Measurements from ENCODE around the gene MAP4K2. TPM values are rescaled to one million over a fixed set of nuclear protein-coding genes. Genes with fewer than 3 reads are reported as not detected.

Gene MAP4K2
- total RNA-seq, 1 experiment from 2014 or later: 24.5 TPM

DNA sequence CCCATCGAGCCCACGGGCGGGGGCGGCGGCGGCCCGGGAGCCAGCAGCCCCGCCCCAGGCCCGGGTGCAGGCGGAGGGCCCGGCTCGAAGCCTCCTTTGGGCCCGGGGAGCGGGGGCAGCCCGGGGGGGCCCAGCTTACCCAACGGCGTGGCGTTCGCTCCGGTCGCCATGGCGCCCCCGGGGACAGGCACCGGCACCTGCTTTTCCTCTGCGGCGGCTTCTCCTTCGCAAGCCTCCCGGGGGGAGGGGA lies 24.9 kb downstream of the MAP4K2 start:
- ChIA-PET POLR2A (interaction anchor here (0.9 to 2.3 kb wide), 9 partner anchors 16 to 721 kb away, joined by 3 to 45 read pairs (median 4); partner anchors contain the start of genes BATF2, MALAT1, MAP4K2 and PYGM), CTCF (interaction anchor here (0.5 to 2.0 kb wide), 31 partner anchors 9 to 437 kb away, joined by 3 to 23 read pairs (median 4); partner anchors contain the start of genes ARL2, CDC42BPG, MAP4K2 and PYGM)
- Mint-ChIP-seq H3K27ac (no peak overlapping the region), H3K27me3 (ENCODE audit: low read depth) (no peaks in the 10 kb centered on the region), H3K9me3 (no peaks in the 10 kb centered on the region), H3K4me3 (peak overlapping the region; percentile 77; the same call in 1 of the 2 replicates), H3K36me3 (peaks cover 42% of the 10 kb centered on the region), H3K4me1 (peaks cover 32% of the 10 kb centered on the region)
- TF ChIP-seq OVOL2 (CRISPR knock-in tag; IDR thresholded peaks at IDR 0.05; ENCODE audit: borderline replicate concordance): no peak
- peak; percentile 20; the same call in 1 of the 2 replicates for TF ChIP-seq FOXK1 (CRISPR knock-in tag; IDR thresholded peaks at IDR 0.05)
- TF ChIP-seq, protein P1, sequence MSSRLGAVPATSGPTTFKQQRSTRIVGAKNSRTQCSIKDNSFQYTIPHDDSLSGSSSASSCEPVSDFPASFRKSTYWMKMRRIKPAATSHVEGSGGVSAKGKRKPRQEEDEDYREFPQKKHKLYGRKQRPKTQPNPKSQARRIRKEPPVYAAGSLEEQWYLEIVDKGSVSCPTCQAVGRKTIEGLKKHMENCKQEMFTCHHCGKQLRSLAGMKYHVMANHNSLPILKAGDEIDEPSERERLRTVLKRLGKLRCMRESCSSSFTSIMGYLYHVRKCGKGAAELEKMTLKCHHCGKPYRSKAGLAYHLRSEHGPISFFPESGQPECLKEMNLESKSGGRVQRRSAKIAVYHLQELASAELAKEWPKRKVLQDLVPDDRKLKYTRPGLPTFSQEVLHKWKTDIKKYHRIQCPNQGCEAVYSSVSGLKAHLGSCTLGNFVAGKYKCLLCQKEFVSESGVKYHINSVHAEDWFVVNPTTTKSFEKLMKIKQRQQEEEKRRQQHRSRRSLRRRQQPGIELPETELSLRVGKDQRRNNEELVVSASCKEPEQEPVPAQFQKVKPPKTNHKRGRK (CRISPR knock-in tag; IDR thresholded peaks at IDR 0.05; ENCODE audit: borderline replicate concordance): no peak
- no peak for TF ChIP-seq RELA (CRISPR knock-in tag; IDR thresholded peaks at IDR 0.05; ENCODE audit: borderline replicate concordance)
- TF ChIP-seq IRF2 (CRISPR knock-in tag; IDR thresholded peaks at IDR 0.05; ENCODE audit: borderline replicate concordance, low read depth): no peak
- TF ChIP-seq FOXP1 (CRISPR knock-in tag; IDR thresholded peaks at IDR 0.05; ENCODE audit: borderline replicate concordance): peak; percentile 41; the same call in 1 of the 2 replicates
- TF ChIP-seq EMX1 (CRISPR knock-in tag; IDR thresholded peaks at IDR 0.05): 0 out of 2 replicates have a peak, but pooled peaks have one; percentile 19
- no peak for DNase-seq (ENCODE audit: low spot score)
- ATAC-seq: no peak

DNA sequence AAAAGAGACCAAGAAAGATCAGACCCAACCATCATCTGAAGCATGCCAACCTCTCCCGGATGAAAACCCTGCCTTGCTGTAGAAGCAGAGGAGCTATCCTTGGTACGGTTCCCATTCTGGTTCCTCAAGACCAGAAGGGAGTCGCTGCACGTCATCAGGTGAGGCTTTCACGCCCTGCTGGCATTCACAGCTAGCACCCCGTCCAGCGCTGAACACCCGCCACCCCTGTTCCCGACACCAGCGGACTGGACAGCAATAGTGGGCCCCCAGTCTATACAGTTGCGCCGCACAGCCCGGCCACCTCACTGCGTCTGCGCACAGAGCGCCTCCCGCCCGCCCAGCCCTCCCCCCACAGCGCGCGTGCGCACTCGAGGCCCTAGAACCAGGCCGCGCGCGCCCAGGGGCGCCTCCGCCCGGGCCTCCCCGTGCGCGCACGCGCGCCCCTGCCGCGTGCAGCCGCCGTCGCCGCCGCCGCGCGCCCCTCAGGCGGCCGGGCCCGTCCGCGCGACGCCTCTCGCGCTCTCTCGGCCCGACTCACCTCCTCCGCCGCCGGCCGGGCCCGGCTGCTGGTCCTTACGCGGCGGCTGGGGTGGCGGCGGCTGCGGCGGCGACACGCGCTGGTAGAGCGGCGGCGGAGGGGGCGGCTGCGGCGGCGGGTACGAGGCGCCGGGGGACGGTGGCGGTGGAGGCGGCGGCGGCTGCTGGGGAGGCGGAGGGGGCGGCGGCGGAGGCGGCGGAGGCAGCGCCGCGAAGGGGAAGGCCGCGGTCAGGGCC lies 25.4 kb downstream of the MAP4K2 start:
- TF ChIP-seq HMGA2 (CRISPR knock-in tag; IDR thresholded peaks at IDR 0.05) (no peak), CREM (CRISPR knock-in tag; IDR thresholded peaks at IDR 0.05) (0 out of 2 replicates have a peak, but pooled peaks have one; percentile 47)
- H3K36me3 Mint-ChIP-seq: peaks cover 47% of the 10 kb centered on the region
- CTCF ChIA-PET: interaction anchor here (1.8 kb wide), 1 partner anchor 35 kb away, joined by 16 read pairs; no protein-coding TSS in a partner anchor

DNA sequence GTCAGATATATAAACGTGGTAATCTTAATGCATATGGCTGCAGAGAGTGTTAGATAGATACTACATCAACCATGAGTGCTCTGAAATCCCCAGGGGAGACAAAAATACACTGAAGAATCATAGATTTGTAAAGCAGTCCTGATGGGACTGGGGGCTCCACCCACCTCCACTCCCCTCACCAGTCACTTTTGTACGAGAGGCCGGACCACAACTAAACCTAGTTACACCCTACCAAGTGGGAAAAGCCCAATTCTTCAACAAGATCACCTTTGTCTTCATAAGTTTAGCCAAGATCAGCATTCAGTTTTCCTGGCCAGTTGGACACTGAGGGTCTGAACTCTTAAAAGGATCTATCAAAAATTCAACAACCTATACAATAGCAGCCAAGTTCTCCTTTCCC lies 26.1 kb downstream of the MAP4K2 start:
- Mint-ChIP-seq H3K4me3 (peak overlapping the region; percentile 79), H3K4me1 (peaks cover 29% of the 10 kb centered on the region), H3K9me3 (no peaks in the 10 kb centered on the region), H3K27me3 (ENCODE audit: low read depth) (no peaks in the 10 kb centered on the region), H3K27ac (peak overlapping the region; percentile 59), H3K36me3 (peaks cover 55% of the 10 kb centered on the region)
- ChIA-PET CTCF (interaction anchor here (0.7 kb wide), 1 partner anchor 33 kb away, joined by 3 read pairs; the partner anchor contains the start of gene RASGRP2), POLR2A (interaction anchor here (2.3 kb wide), 1 partner anchor 15 kb away, joined by 45 read pairs; the partner anchor contains the start of gene PYGM)
- no peak for DNase-seq (ENCODE audit: low spot score)
- no peak for ATAC-seq
- TF ChIP-seq ELF4 (CRISPR knock-in tag; IDR thresholded peaks at IDR 0.05; ENCODE audit: low read depth) (no peak), SMAD4 (CRISPR knock-in tag; IDR thresholded peaks at IDR 0.05) (no peak), CREM (CRISPR knock-in tag; IDR thresholded peaks at IDR 0.05) (no peak), NFE2L1 (CRISPR knock-in tag; IDR thresholded peaks at IDR 0.05) (no peak), NR3C1 (CRISPR knock-in tag; conservative IDR thresholded peaks at IDR 0.05; ENCODE audit: low read depth) (no peak), JAZF1 (CRISPR knock-in tag; IDR thresholded peaks at IDR 0.05) (no peak)
- TF ChIP-seq, protein P2, sequence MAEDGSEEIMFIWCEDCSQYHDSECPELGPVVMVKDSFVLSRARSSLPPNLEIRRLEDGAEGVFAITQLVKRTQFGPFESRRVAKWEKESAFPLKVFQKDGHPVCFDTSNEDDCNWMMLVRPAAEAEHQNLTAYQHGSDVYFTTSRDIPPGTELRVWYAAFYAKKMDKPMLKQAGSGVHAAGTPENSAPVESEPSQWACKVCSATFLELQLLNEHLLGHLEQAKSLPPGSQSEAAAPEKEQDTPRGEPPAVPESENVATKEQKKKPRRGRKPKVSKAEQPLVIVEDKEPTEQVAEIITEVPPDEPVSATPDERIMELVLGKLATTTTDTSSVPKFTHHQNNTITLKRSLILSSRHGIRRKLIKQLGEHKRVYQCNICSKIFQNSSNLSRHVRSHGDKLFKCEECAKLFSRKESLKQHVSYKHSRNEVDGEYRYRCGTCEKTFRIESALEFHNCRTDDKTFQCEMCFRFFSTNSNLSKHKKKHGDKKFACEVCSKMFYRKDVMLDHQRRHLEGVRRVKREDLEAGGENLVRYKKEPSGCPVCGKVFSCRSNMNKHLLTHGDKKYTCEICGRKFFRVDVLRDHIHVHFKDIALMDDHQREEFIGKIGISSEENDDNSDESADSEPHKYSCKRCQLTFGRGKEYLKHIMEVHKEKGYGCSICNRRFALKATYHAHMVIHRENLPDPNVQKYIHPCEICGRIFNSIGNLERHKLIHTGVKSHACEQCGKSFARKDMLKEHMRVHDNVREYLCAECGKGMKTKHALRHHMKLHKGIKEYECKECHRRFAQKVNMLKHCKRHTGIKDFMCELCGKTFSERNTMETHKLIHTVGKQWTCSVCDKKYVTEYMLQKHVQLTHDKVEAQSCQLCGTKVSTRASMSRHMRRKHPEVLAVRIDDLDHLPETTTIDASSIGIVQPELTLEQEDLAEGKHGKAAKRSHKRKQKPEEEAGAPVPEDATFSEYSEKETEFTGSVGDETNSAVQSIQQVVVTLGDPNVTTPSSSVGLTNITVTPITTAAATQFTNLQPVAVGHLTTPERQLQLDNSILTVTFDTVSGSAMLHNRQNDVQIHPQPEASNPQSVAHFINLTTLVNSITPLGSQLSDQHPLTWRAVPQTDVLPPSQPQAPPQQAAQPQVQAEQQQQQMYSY (CRISPR knock-in tag; IDR thresholded peaks at IDR 0.05): no peak
- TF ChIP-seq, protein P3, sequence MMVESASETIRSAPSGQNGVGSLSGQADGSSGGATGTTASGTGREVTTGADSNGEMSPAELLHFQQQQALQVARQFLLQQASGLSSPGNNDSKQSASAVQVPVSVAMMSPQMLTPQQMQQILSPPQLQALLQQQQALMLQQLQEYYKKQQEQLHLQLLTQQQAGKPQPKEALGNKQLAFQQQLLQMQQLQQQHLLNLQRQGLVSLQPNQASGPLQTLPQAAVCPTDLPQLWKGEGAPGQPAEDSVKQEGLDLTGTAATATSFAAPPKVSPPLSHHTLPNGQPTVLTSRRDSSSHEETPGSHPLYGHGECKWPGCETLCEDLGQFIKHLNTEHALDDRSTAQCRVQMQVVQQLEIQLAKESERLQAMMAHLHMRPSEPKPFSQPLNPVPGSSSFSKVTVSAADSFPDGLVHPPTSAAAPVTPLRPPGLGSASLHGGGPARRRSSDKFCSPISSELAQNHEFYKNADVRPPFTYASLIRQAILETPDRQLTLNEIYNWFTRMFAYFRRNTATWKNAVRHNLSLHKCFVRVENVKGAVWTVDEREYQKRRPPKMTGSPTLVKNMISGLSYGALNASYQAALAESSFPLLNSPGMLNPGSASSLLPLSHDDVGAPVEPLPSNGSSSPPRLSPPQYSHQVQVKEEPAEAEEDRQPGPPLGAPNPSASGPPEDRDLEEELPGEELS (CRISPR knock-in tag; IDR thresholded peaks at IDR 0.05): no peak
- TF ChIP-seq, protein P4, sequence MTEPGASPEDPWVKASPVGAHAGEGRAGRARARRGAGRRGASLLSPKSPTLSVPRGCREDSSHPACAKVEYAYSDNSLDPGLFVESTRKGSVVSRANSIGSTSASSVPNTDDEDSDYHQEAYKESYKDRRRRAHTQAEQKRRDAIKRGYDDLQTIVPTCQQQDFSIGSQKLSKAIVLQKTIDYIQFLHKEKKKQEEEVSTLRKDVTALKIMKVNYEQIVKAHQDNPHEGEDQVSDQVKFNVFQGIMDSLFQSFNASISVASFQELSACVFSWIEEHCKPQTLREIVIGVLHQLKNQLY (CRISPR knock-in tag; IDR thresholded peaks at IDR 0.05): no peak
- TF ChIP-seq, protein P5, sequence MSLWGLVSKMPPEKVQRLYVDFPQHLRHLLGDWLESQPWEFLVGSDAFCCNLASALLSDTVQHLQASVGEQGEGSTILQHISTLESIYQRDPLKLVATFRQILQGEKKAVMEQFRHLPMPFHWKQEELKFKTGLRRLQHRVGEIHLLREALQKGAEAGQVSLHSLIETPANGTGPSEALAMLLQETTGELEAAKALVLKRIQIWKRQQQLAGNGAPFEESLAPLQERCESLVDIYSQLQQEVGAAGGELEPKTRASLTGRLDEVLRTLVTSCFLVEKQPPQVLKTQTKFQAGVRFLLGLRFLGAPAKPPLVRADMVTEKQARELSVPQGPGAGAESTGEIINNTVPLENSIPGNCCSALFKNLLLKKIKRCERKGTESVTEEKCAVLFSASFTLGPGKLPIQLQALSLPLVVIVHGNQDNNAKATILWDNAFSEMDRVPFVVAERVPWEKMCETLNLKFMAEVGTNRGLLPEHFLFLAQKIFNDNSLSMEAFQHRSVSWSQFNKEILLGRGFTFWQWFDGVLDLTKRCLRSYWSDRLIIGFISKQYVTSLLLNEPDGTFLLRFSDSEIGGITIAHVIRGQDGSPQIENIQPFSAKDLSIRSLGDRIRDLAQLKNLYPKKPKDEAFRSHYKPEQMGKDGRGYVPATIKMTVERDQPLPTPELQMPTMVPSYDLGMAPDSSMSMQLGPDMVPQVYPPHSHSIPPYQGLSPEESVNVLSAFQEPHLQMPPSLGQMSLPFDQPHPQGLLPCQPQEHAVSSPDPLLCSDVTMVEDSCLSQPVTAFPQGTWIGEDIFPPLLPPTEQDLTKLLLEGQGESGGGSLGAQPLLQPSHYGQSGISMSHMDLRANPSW (CRISPR knock-in tag; conservative IDR thresholded peaks at IDR 0.05; ENCODE audit: low read depth): no peak

More for the DNA sequence above, 25.4 kb downstream of the MAP4K2 start:
- DNase-seq (ENCODE audit: low spot score): peak; percentile 64
- Mint-ChIP-seq H3K27ac (peak overlapping the region; percentile 59), H3K4me1 (peaks cover 32% of the 10 kb centered on the region), H3K9me3 (no peaks in the 10 kb centered on the region), H3K4me3 (peak overlapping the region; percentile 79), H3K27me3 (ENCODE audit: low read depth) (no peaks in the 10 kb centered on the region)
- no peak for ATAC-seq
- POLR2A ChIA-PET: interaction anchor here (2.3 kb wide), 1 partner anchor 16 kb away, joined by 45 read pairs; the partner anchor contains the start of gene PYGM
